Stomach smooth muscle (tissue), 2 donors: ENCODE results near the gene S100A6.
A peak's percentile ranks its signal among the peaks of the same experiment; 100 is the strongest.
"Not testable (repeated sequence)": the region's sequence is repeated elsewhere in the genome, so short reads cannot be mapped to it uniquely, and the experiment has no call there.

Source experiments
- H3K27ac ChIP-seq: one replicate; pipeline ENCODE4 v1.7.0; 2013; ENCODE audit warnings: mild to moderate bottlenecking, low read length, inconsistent platforms
- H3K27me3 ChIP-seq, 2 donors: one replicate each; pipeline ENCODE4 v1.7.0; 2013; ENCODE audit warnings: low read length in 2 of 2; ENCODE audit not compliant: insufficient read depth in 2 of 2, control insufficient read depth in 1 of 2
- H3K36me3 ChIP-seq, 2 donors: one replicate each; pipeline ENCODE4 v1.7.0; 2013; ENCODE audit warnings: low read length in 2 of 2; ENCODE audit not compliant: control insufficient read depth in 2 of 2, insufficient read depth in 2 of 2
- H3K4me1 ChIP-seq: one replicate; pipeline ENCODE4 v1.7.0; 2013; ENCODE audit warnings: low read length; ENCODE audit not compliant: control insufficient read depth, insufficient read depth
- H3K4me3 ChIP-seq, 2 donors: one replicate each; pipeline ENCODE4 v1.7.0; 2013; ENCODE audit warnings: low read length in 2 of 2
- H3K9ac ChIP-seq, 2 donors: one replicate each; pipeline ENCODE4 v1.7.0; 2013; ENCODE audit warnings: low read length in 2 of 2, mild to moderate bottlenecking in 1 of 2
- H3K9me3 ChIP-seq, 2 donors: one replicate each; pipeline ENCODE4 v1.7.0; 2013; ENCODE audit warnings: low read length in 2 of 2; ENCODE audit not compliant: control insufficient read depth in 2 of 2
- donor health status: healthy.
- donor health status: Pancreatic carcinoma.

Gene S100A6

DNA sequence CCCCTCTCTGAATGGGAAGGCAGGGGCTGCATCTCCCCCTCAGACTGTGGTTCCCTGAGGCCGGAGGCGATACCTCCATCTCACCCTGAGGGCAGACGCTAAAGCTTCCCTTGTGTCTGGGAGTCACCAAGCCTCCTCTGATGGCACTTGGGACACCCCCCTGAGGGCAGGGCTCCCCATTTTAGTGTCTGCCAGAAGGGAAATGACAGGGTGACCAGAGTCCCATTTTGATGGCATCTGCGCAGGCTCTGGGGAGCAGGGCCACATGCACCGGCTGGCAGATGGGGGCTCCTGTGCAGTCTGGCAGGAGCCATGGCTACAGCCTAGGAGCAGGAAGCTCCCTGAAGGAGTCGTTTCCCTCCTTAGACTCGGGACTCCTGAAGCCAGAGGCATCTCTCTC is 28.2 kb upstream of the S100A6 start:
- Histone ChIP-seq H3K4me1 (peaks cover 37% of the 10 kb centered on the region), H3K9ac (no peak overlapping the region), H3K36me3 (no peaks in the 10 kb centered on the region), H3K27me3 (no peaks in the 10 kb centered on the region), H3K27ac (no peak overlapping the region), H3K4me3 (no peak overlapping the region), H3K9me3 (no peaks in the 10 kb centered on the region)

DNA sequence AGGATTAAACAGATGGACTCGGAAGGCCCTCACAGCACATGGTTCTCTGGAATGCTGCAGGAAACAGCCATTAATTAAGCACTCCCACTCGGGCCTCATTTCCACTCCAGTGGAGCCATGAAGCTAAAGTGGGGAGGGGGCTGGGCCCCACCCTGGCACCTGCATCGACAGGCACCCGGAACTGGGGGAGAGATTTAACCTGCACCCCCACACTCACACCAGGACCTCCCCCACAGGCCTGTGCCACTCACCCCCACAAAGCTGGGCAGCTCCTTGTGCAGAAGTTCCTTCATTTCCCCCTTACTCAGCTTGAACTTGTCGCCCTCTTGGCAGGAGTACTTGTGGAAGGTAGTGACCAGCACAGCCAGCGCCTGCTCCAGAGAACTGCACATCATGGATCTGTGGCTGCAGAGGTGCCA is 27.7 kb upstream of the S100A6 start:
- Histone ChIP-seq H3K9ac (no peak overlapping the region), H3K36me3 (no peaks in the 10 kb centered on the region), H3K9me3 (no peaks in the 10 kb centered on the region), H3K27ac (no peak overlapping the region), H3K4me3 (no peak overlapping the region), H3K4me1 (peaks cover 33% of the 10 kb centered on the region), H3K27me3 (no peaks in the 10 kb centered on the region)

DNA sequence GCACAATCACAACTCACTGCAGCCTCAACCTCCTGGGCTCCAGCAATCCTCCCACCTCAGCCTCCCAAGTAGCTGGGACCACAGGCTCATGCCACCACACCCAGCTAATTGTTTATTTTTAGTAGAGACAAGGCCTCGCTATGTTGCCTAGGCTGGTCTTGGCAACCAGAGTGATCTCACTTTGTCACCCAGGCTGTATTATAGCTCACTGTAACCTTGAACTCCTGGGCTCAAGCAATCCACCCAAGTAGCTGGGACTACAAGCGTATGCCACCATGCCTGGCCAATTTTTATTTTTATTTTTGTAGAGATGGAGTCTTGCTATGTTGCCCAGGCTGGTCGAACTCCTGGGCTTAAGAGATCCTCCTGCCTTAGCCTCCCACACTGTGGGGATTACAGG is 26.2 kb upstream of the S100A6 start:
- not testable (repeated sequence) for H3K9ac ChIP-seq, H3K4me3 ChIP-seq

DNA sequence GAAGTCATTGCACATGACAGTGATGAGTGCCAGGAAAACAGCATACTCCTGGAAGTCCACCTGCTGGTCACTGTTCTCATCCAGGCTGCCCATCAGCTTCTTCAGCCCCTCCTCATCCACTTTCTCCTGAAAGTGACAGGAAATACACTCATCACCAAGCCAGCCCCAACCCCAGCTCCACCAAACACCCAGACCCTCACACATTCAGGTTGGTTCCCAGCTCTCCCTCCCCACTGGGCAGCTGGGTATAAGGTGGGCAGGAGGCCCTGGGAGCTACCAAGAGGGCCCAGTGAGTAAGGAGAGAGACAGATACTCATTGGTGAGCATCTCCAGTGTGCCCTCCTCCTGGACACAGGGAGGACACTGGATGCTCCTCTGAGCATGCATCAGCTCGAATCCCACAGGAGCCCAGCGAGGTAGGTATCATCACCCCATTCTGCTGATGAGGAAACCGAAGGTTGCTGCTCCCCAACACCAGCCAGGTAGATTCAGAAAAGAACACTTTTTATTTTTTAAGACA is 25.7 kb upstream of the S100A6 start:
- H3K9ac ChIP-seq: no peak overlapping the region
- no peak overlapping the region for H3K27ac ChIP-seq
- no peaks in the 10 kb centered on the region for H3K27me3 ChIP-seq
- H3K36me3 ChIP-seq: no peaks in the 10 kb centered on the region
- H3K4me3 ChIP-seq: no peak overlapping the region
- H3K9me3 ChIP-seq: no peaks in the 10 kb centered on the region
- peaks cover 15% of the 10 kb centered on the region for H3K4me1 ChIP-seq

More for the DNA sequence above, 26.2 kb upstream of the S100A6 start:
- not testable (repeated sequence) for H3K9me3 ChIP-seq, H3K27ac ChIP-seq, H3K27me3 ChIP-seq, H3K36me3 ChIP-seq
- H3K4me1 ChIP-seq: peaks cover 20% of the 10 kb centered on the region

DNA sequence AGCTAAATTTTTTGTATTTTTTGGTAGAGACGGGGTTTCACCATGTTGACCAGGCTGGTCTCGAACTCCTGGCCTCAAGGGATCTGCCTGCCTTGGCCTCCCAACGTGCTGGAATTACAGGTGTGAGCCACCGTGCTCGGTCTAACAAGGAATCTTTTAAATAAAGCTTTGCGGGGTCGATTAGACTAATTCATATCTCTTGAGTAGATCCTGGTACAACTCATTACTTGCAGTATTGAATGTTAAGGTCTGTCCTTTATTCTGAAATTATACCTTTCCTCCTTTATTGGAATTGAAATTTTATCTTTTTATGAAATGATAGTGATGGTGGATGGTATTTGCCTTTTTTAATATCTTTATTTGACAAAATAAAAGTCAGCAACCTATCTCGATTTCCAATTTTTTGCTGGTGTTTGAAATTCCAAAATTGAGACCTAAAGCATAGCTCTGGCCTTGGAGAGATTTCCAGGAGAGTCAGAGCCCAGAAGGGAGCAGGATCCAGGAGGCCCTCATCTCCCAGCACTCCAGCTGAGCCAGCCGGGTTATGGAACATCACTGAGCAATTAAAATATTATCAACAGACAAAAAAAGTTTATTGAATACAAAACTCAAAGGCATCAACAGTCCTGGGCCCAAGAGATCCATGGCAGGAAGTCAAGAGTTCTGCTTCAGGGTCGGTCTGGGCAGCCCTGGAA is 25.1 kb upstream of the S100A6 start:
- no peak overlapping the region for H3K27ac ChIP-seq
- H3K9me3 ChIP-seq: no peaks in the 10 kb centered on the region
- H3K4me1 ChIP-seq: peaks cover 8% of the 10 kb centered on the region
- no peaks in the 10 kb centered on the region for H3K36me3 ChIP-seq
- no peak overlapping the region for H3K4me3 ChIP-seq
- no peak overlapping the region for H3K9ac ChIP-seq
- no peaks in the 10 kb centered on the region for H3K27me3 ChIP-seq

DNA sequence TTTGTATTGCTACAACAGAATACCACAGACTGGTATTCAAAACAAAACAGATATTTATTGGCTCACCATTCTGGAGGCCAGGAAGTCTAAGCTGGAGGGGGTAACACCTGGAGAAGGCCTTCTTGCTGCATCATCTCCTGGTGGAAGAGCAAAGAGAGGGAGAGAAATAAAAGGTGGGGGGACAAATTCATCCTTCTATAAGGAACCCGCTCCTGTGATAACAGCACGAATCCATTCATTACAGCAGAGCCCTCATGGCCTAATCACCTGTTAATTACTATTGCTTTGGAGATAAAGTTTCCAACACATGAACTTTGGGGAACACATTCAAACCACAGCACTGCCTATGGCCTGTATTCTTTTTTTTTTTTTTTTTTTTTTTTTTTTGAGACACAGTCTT is 24.4 kb upstream of the S100A6 start:
- Histone ChIP-seq H3K9ac (no peak overlapping the region), H3K27ac (no peak overlapping the region), H3K9me3 (no peaks in the 10 kb centered on the region), H3K36me3 (no peaks in the 10 kb centered on the region), H3K4me3 (no peak overlapping the region), H3K4me1 (peaks cover 2% of the 10 kb centered on the region), H3K27me3 (no peaks in the 10 kb centered on the region)

DNA sequence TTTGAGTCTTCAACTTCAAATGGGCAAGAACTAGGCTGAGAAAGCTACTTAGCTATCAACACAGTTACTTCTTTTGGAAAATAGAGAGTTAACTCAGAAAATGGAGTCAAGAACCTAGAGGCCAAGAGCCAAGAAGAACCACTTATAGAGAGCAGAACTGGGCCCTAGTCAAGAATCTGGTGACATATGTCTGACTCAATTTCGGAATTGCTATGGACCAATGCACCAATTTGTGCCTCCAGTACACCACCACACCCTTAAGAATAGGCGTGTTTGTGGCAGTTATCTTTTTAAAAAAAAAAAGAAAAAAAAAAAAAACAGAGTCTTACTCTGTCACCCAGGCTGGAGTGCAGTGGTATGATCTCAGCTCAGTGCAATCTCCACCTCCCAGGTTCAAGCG is 22.1 kb upstream of the S100A6 start:
- no peak overlapping the region for H3K4me3 ChIP-seq
- no peak overlapping the region for H3K27ac ChIP-seq
- H3K9me3 ChIP-seq: no peaks in the 10 kb centered on the region
- H3K9ac ChIP-seq: no peak overlapping the region
- H3K4me1 ChIP-seq: peaks cover 15% of the 10 kb centered on the region
- H3K36me3 ChIP-seq: no peaks in the 10 kb centered on the region
- H3K27me3 ChIP-seq: no peaks in the 10 kb centered on the region

DNA sequence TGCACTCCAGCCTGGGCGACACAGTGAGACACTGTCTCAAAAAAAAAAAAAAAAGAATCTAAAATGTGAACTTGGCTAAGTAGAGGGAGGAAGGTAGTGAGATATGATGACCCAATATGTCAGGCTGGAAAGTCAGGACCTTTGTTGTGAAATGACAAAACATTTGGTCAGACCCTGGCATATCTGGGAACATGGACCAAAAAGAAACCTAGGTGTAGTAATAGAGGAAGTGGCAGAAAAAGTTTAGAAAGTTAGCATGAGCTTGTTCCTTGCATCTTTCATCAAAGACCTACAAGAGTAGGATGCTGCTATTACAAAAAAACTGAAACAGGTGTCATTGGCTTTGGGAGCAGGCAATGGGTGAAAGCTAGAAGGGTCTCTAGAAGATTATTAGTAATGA is 20.6 kb upstream of the S100A6 start:
- Histone ChIP-seq H3K36me3 (no peaks in the 10 kb centered on the region), H3K27me3 (no peaks in the 10 kb centered on the region), H3K4me1 (peaks cover 14% of the 10 kb centered on the region), H3K9me3 (no peaks in the 10 kb centered on the region), H3K27ac (no peak overlapping the region), H3K9ac (no peak overlapping the region), H3K4me3 (no peak overlapping the region)

DNA sequence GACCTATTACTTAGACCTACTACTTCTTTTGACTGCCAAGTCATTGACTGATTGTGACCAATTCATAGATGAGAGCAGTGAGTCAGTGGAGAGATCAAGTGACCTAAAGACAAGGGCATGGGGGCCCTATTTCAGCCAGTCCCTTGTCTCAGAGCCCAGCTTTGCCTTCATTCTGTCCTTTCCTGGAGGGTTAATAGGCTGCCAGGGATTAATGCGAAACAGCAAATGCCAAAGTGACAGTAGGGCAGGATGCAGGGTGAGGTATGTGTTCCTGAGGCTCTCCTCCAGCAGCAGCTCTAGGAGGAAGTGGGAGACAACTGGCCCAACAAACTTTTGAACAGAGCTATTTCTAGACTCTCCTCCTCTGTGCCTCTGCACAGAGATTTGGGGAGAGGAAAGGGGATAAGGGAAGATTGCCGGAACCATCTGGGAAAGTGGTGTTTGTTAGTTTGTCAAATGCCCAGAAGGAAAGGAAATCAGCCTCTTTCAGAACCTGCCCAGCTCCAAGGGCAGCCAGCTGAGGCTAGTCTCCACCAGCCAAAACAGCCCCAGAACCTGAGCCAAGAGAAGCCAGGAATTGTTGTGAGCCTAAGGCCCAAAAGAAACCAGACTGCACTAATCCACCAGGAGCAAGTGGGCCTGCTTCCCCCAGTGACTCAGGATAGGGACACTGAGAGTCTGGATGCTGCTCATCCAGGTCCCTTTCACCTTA is 18.2 kb upstream of the S100A6 start:
- H3K4me3 ChIP-seq: no peak overlapping the region
- peak overlapping the region; percentile 69 for H3K27ac ChIP-seq
- H3K9me3 ChIP-seq: no peaks in the 10 kb centered on the region
- H3K36me3 ChIP-seq: no peaks in the 10 kb centered on the region
- no peaks in the 10 kb centered on the region for H3K27me3 ChIP-seq
- H3K4me1 ChIP-seq: peaks cover 26% of the 10 kb centered on the region
- peak overlapping the region in 1 of 2 donors; percentile 5 for H3K9ac ChIP-seq

DNA sequence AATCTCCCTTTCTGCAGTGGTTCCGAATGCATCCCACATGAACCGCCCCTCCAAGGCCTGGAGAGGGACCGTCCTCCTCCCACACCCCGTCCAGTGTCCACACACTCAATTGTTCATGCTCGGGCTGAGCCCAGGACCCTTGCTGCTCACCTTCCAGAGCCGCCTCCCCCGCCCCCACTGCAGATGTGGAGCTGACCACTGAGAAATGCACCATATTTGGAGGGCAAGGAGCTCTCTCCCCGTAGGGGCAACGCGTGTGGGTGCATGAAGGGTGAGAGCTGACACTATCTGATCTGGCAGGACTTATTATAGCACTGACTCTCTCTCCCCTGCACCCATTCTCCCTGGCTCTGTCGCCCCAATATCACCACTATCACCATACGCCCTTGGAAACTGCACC is 17.3 kb upstream of the S100A6 start:
- peaks cover 35% of the 10 kb centered on the region for H3K4me1 ChIP-seq
- peak overlapping the region; percentile 69 for H3K27ac ChIP-seq

DNA sequence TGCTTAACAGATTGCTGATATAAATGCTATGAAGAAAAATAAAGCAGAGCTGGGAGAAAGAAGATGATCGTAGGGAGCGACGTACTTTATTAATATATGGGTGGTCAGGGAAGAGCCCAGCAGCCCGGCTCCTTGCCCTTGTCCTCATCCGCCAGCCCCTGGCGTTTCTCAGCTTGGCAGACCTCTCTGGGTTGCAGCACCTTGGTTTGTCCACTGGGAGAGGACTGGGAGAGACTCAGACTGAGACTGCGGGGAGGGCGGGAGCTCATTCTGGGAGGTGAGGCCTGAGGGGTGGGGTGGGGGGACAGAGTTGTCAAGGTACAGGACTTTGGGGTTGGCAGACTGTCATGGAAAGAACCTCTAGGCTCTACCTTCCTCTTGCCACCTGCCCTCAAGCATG is 16.5 kb upstream of the S100A6 start:
- H3K9me3 ChIP-seq: no peaks in the 10 kb centered on the region

More for the DNA sequence above, 17.3 kb upstream of the S100A6 start:
- H3K27me3 ChIP-seq: no peaks in the 10 kb centered on the region
- H3K4me3 ChIP-seq: no peak overlapping the region
- no peaks in the 10 kb centered on the region for H3K9me3 ChIP-seq
- H3K9ac ChIP-seq: no peak overlapping the region
- H3K36me3 ChIP-seq: no peaks in the 10 kb centered on the region

More for the DNA sequence above, 16.5 kb upstream of the S100A6 start:
- Histone ChIP-seq H3K27ac (no peak overlapping the region), H3K36me3 (no peaks in the 10 kb centered on the region), H3K9ac (no peak overlapping the region), H3K27me3 (no peaks in the 10 kb centered on the region), H3K4me3 (no peak overlapping the region), H3K4me1 (peaks cover 42% of the 10 kb centered on the region)
